GM12872 (cell line): ENCODE measurements around the gene EXOC6B.

ENCODE experiments used
- CTCF ChIP-seq: IDR thresholded peaks from 3 replicates; pipeline ENCODE4 v1.5.1; 2011; ENCODE audit warnings: low read depth, mild to moderate bottlenecking, low read length, moderate library complexity; ENCODE audit not compliant: insufficient read depth

The EXOC6B gene

DNA sequence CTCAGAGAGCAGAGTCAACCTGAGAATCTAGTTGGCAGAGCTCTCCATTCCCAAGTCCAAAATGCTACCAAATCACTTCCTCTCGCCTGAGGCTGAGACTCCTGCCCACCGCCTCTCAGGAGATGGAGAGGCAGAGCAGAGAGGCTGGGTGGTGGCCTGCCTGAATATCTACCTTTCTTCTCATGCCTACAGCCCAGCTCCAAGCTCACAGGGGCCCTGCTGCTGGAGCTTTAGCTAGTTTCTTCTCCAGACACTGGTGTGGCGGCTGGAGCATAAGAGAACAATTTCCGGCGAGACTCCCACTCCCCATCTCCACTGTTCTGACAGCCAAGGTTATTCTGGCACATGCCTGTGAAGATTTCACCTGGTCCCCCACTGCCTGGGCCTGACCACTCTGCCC is 670.1 kb downstream of the EXOC6B start:
- no peak for TF ChIP-seq CTCF

- TF ChIP-seq CTCF: no peak
Measured at GRCh38 chr2:72155151-72155550, 670.7 kb downstream of the EXOC6B start.

- TF ChIP-seq CTCF: no peak
Measured at GRCh38 chr2:72154386-72154975, 671.4 kb downstream of the EXOC6B start.

GRCh38 chr2:72153924-72154323 is 671.9 kb downstream of the EXOC6B start:
- no peak for TF ChIP-seq CTCF

DNA sequence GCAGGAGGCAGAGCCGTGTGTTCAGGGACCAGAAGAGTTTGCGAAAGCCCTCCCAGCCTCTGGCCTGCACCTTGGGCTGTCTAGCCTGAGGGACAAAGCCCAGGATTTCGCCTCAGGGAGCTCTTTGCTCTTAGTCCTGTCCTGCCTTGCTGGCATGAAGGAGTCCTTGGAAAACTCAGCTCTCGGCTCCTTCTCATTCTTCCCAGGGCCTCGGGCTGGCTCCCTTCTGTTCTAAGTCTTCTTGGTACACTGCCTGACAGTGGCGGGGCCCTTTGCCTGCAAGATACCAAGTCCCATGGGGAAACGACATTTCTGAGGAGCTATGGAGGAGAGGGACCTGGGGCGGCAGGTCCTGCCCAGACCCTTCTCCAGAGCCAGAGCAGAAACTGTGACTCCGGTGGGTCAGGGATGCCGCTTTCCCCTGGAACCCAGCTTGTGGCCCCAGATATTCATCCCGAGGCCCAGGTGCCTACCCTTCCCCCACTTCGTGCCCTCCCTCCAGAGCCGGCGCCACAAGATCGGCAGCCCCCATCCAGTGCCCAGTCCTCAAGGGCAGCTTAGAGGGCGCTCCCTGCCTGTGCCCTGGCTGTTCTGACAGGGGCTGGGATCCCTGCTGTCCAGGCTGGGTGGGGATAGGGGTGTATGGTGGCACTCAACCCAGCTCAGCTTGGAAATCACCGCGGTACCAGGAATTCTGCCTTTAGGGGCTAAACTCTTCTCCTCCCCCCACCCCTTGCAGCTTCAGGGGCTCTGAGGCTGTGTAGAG is 672.6 kb downstream of the EXOC6B start:
- no peak for TF ChIP-seq CTCF

GRCh38 chr2:72150861-72151356 is 674.9 kb downstream of the EXOC6B start:
- TF ChIP-seq CTCF: no peak

GRCh38 chr2:72150157-72150860 is 675.5 kb downstream of the EXOC6B start:
- peak; percentile 76 for TF ChIP-seq CTCF
